Measurements from ENCODE around the gene HTR3A.

Gene HTR3A

GRCh38 chr11:113947994-113948393 lies 26.9 kb upstream of the HTR3A start:
- H3K4me3 ChIP-seq (ENCODE audit: low read depth, low read length), result no peak overlapping the region
- CTCF ChIA-PET, result interaction anchor here (0.6 kb wide), 1 partner anchor 8 kb away, joined by 3 read pairs; no protein-coding TSS in a partner anchor
- H3K36me3 ChIP-seq (ENCODE audit: control insufficient read depth in 2 of 2, insufficient read depth in 1 of 2, low read length in 2 of 2), result no peaks in the 10 kb centered on the region

More at GRCh38 chr11:113947994-113948393, 26.9 kb upstream of the HTR3A start:
- POLR2A ChIA-PET, result no interaction called here
- no peaks in the 10 kb centered on the region for H3K9me3 ChIP-seq (ENCODE audit: control insufficient read depth, insufficient read depth, low read depth, low read length)
- TF ChIP-seq ZNF704 (tag by site-specific recombination; IDR thresholded peaks at IDR 0.05), result no peak
- TF ChIP-seq GFI1B (tag by site-specific recombination; IDR thresholded peaks at IDR 0.05), result no peak
- no peak for TF ChIP-seq ZNF701 (tag by site-specific recombination; IDR thresholded peaks at IDR 0.05)
- TF ChIP-seq ZNF549 (tag by site-specific recombination; IDR thresholded peaks at IDR 0.05), result no peak
- no peak for TF ChIP-seq ZFHX2 (tag by site-specific recombination; conservative IDR thresholded peaks at IDR 0.05)
- no peak for TF ChIP-seq REST (tag by site-specific recombination; IDR thresholded peaks at IDR 0.05)
- TF ChIP-seq ZNF660 (tag by site-specific recombination; IDR thresholded peaks at IDR 0.05), result no peak
- TF ChIP-seq ZBTB8A (tag by site-specific recombination; IDR thresholded peaks at IDR 0.05), result no peak
- TF ChIP-seq YY1 (tag by site-specific recombination; IDR thresholded peaks at IDR 0.05), result no peak
- no peak for TF ChIP-seq ZNF600 (tag by site-specific recombination; IDR thresholded peaks at IDR 0.05)
- TF ChIP-seq ZNF843 (tag by site-specific recombination; IDR thresholded peaks at IDR 0.05), result no peak
- no peak for TF ChIP-seq ZBTB10 (tag by site-specific recombination; IDR thresholded peaks at IDR 0.05)
- no peak for TF ChIP-seq ZNF785 (tag by site-specific recombination; IDR thresholded peaks at IDR 0.05)
- no peak for TF ChIP-seq SP2 (tag by site-specific recombination; IDR thresholded peaks at IDR 0.05)
- no peak for TF ChIP-seq ZNF391 (tag by site-specific recombination; IDR thresholded peaks at IDR 0.05; ENCODE audit: borderline replicate concordance, low read depth)
- no peak for TF ChIP-seq ZNF362 (tag by site-specific recombination; IDR thresholded peaks at IDR 0.05)
- no peak for TF ChIP-seq HOXD13 (CRISPR knock-in tag; IDR thresholded peaks at IDR 0.05; ENCODE audit: borderline replicate concordance)
- H3K4me1 ChIP-seq (ENCODE audit: control insufficient read depth, insufficient read depth, low read length), result no peaks in the 10 kb centered on the region
- H3K27ac ChIP-seq (ENCODE audit: extremely low read depth, low read depth, low read length), result no peak overlapping the region

Data from HEK293 (cell line).